Adrenal gland (tissue), 5 donors: ENCODE measurements around the gene SMARCC2.
A peak's percentile ranks its signal among the peaks of the same experiment; 100 is the strongest.

Source experiments
- POLR2A ChIP-seq, 2 donors: fragments of 450-650 bp; IDR thresholded peaks; one replicate each; pipeline ENCODE4 v1.6.1; 2017; ENCODE audit warnings: antibody characterized with exemption in 2 of 2, mild to moderate bottlenecking in 2 of 2, moderate library complexity in 1 of 2
- TF ChIP-seq, protein P1 (sequence below), 6 experiments: fragments of 450-650 bp in 4 of 6; fragments of 200-600 bp in 2 of 6; sonication (generic) in 1 of 6; IDR thresholded peaks; 1 replicate in 5 of 6; 2 replicates in 1 of 6; pipeline versions ENCODE4 v1.5.1 to v1.8.0; 2016 to 2021; ENCODE audit warnings: antibody characterized with exemption in 6 of 6, mild to moderate bottlenecking in 2 of 6, moderate library complexity in 1 of 6
- donor health status: DM: no; HTN: no; CAD: no.

DNA sequence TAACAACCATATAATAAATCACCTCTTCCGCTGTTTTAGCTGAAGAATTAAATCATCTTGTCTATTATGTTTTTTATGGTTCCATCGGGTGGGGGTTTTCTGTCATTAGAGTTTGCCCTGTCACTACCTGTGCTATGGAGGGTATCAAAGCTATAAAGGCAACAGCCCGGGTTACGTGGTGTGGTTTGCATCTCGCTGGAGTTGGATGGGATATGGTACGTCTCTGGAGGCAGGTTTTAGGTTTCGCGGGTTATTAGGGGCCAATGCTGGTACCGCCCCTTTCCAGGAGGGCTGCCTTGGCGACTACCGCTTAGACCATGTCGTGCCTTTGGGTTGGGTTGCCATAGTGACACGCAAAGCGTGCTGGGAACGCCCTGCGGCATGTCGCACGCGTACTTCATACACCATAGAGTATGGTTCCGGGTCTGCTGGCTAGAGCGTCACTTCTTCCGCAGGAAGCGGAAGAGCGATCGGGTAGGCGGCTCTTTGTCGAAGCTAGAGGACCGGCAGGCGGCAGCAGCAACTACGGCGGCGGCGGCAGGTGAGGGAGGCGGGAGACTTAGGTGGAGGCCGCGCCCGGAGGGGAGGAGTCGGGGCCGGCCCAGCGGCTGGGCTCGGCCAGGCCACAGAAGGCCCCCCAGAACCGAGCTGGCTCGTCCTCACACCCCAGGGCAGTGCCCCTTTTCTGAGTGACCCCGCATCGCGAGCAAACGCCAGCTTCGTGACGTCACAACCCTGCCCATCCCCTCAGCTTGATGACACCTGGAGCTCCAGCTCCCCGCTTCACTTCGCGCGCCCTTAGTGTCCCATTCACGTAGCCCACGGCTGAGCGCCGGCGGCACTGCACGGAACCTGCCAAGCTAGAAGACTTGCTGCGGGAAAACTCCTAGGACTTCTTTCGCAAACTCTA lies 71.2 kb downstream of the SMARCC2 start, which contains the start of gene ZC3H10:
- TF ChIP-seq POLR2A (IDR thresholded peaks at IDR 0.05): peak; percentile 78 to 96
- TF ChIP-seq, protein P1, sequence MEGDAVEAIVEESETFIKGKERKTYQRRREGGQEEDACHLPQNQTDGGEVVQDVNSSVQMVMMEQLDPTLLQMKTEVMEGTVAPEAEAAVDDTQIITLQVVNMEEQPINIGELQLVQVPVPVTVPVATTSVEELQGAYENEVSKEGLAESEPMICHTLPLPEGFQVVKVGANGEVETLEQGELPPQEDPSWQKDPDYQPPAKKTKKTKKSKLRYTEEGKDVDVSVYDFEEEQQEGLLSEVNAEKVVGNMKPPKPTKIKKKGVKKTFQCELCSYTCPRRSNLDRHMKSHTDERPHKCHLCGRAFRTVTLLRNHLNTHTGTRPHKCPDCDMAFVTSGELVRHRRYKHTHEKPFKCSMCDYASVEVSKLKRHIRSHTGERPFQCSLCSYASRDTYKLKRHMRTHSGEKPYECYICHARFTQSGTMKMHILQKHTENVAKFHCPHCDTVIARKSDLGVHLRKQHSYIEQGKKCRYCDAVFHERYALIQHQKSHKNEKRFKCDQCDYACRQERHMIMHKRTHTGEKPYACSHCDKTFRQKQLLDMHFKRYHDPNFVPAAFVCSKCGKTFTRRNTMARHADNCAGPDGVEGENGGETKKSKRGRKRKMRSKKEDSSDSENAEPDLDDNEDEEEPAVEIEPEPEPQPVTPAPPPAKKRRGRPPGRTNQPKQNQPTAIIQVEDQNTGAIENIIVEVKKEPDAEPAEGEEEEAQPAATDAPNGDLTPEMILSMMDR (IDR thresholded peaks at IDR 0.05): peak; percentile 18 to 56 (median 42)
